ENCODE data around the gene UXS1. TPM values are rescaled to one million over a fixed set of nuclear protein-coding genes. Genes with fewer than 3 reads are reported as not detected.
"Not testable (repeated sequence)": the region's sequence is repeated elsewhere in the genome, so short reads cannot be mapped to it uniquely, and the experiment has no call there.

The UXS1 gene
- total RNA-seq, 1 experiment from 2014 or later: 31.2 TPM

- intact Hi-C loops (cut with micrococcal nuclease): no loop called here
- no peaks in the 10 kb centered on the region for H3K36me3 Mint-ChIP-seq (ENCODE audit: insufficient read depth, unreplicated experiment)
- BruUV-seq (replicated peaks): no TSS peak
- no peak overlapping the region for H3K27ac Mint-ChIP-seq (ENCODE audit: low read depth, unreplicated experiment)
- H3K27me3 Mint-ChIP-seq (ENCODE audit: insufficient read depth, unreplicated experiment): no peaks in the 10 kb centered on the region
- no peak for TF ChIP-seq CTCF (IDR thresholded peaks at IDR 0.05; ENCODE audit: unreplicated experiment)
- no peak for DNase-seq (ENCODE audit: unreplicated experiment)
- CTCF ChIA-PET: interaction anchor here (0.6 kb wide), 1 partner anchor 1162 kb away, joined by 3 read pairs; no protein-coding TSS in a partner anchor
- no peak overlapping the region for H3K4me3 Mint-ChIP-seq (ENCODE audit: unreplicated experiment)
- POLR2A ChIA-PET: interaction anchor here (0.7 kb wide), 1 partner anchor 12 kb away, joined by 3 read pairs; no protein-coding TSS in a partner anchor
- no peaks in the 10 kb centered on the region for H3K9me3 Mint-ChIP-seq (ENCODE audit: unreplicated experiment)
- H3K4me1 Mint-ChIP-seq (ENCODE audit: insufficient read depth, unreplicated experiment): no peaks in the 10 kb centered on the region
Observed at GRCh38 chr2:106208874-106209273, 14.8 kb upstream of the UXS1 start.

GRCh38 chr2:106208399-106208798 lies 14.3 kb upstream of the UXS1 start:
- POLR2A ChIA-PET: interaction anchor here (0.7 kb wide), 1 partner anchor 13 kb away, joined by 3 read pairs; no protein-coding TSS in a partner anchor
- no TSS peak for BruUV-seq (replicated peaks)
- intact Hi-C loops (cut with micrococcal nuclease): no loop called here
- no peaks in the 10 kb centered on the region for H3K27me3 Mint-ChIP-seq (ENCODE audit: insufficient read depth, unreplicated experiment)
- H3K4me1 Mint-ChIP-seq (ENCODE audit: insufficient read depth, unreplicated experiment): no peaks in the 10 kb centered on the region
- no peaks in the 10 kb centered on the region for H3K9me3 Mint-ChIP-seq (ENCODE audit: unreplicated experiment)
- TF ChIP-seq CTCF (IDR thresholded peaks at IDR 0.05; ENCODE audit: unreplicated experiment): no peak
- no peak overlapping the region for H3K4me3 Mint-ChIP-seq (ENCODE audit: unreplicated experiment)
- CTCF ChIA-PET: no interaction called here
- H3K36me3 Mint-ChIP-seq (ENCODE audit: insufficient read depth, unreplicated experiment): no peaks in the 10 kb centered on the region
- H3K27ac Mint-ChIP-seq (ENCODE audit: low read depth, unreplicated experiment): no peak overlapping the region
- DNase-seq (ENCODE audit: unreplicated experiment): no peak

- ChIA-PET CTCF (interaction anchor here (0.7 kb wide), 1 partner anchor 104 kb away, joined by 3 read pairs; no protein-coding TSS in a partner anchor), POLR2A (interaction anchor here (0.5 kb wide), 1 partner anchor 86 kb away, joined by 4 read pairs; no protein-coding TSS in a partner anchor)
- H3K4me3 Mint-ChIP-seq (ENCODE audit: unreplicated experiment): no peak overlapping the region
- no peaks in the 10 kb centered on the region for H3K4me1 Mint-ChIP-seq (ENCODE audit: insufficient read depth, unreplicated experiment)
- TF ChIP-seq CTCF (IDR thresholded peaks at IDR 0.05; ENCODE audit: unreplicated experiment): no peak
- intact Hi-C loops (cut with micrococcal nuclease): no loop called here
- BruUV-seq (replicated peaks): no TSS peak
- H3K27me3 Mint-ChIP-seq (ENCODE audit: insufficient read depth, unreplicated experiment): no peaks in the 10 kb centered on the region
- no peak for DNase-seq (ENCODE audit: unreplicated experiment)
- no peak overlapping the region for H3K27ac Mint-ChIP-seq (ENCODE audit: low read depth, unreplicated experiment)
- H3K9me3 Mint-ChIP-seq (ENCODE audit: unreplicated experiment): no peaks in the 10 kb centered on the region
- no peaks in the 10 kb centered on the region for H3K36me3 Mint-ChIP-seq (ENCODE audit: insufficient read depth, unreplicated experiment)
Observed at GRCh38 chr2:106207246-106207645, 13.1 kb upstream of the UXS1 start.

- no peak overlapping the region for H3K4me3 Mint-ChIP-seq (ENCODE audit: unreplicated experiment)
- ChIA-PET POLR2A (no interaction called here), CTCF (no interaction called here)
- intact Hi-C loops (cut with micrococcal nuclease): no loop called here
- H3K9me3 Mint-ChIP-seq (ENCODE audit: unreplicated experiment): no peaks in the 10 kb centered on the region
- H3K4me1 Mint-ChIP-seq (ENCODE audit: insufficient read depth, unreplicated experiment): no peaks in the 10 kb centered on the region
- DNase-seq (ENCODE audit: unreplicated experiment): no peak
- H3K27me3 Mint-ChIP-seq (ENCODE audit: insufficient read depth, unreplicated experiment): peaks cover 9% of the 10 kb centered on the region
- no peaks in the 10 kb centered on the region for H3K36me3 Mint-ChIP-seq (ENCODE audit: insufficient read depth, unreplicated experiment)
- no TSS peak for BruUV-seq (replicated peaks)
- H3K27ac Mint-ChIP-seq (ENCODE audit: low read depth, unreplicated experiment): no peak overlapping the region
- no peak for TF ChIP-seq CTCF (IDR thresholded peaks at IDR 0.05; ENCODE audit: unreplicated experiment)
Observed at GRCh38 chr2:106205488-106205887, 11.4 kb upstream of the UXS1 start.

GRCh38 chr2:106204551-106204950 lies 10.4 kb upstream of the UXS1 start:
- CTCF ChIA-PET: not testable (repeated sequence)
- H3K27me3 Mint-ChIP-seq (ENCODE audit: insufficient read depth, unreplicated experiment): peaks cover 12% of the 10 kb centered on the region

More at GRCh38 chr2:106204551-106204950, 10.4 kb upstream of the UXS1 start:
- H3K4me1 Mint-ChIP-seq (ENCODE audit: insufficient read depth, unreplicated experiment); H3K27ac Mint-ChIP-seq (ENCODE audit: low read depth, unreplicated experiment); DNase-seq (ENCODE audit: unreplicated experiment); H3K36me3 Mint-ChIP-seq (ENCODE audit: insufficient read depth, unreplicated experiment); BruUV-seq (replicated peaks); H3K4me3 Mint-ChIP-seq (ENCODE audit: unreplicated experiment); intact Hi-C loops (cut with micrococcal nuclease); H3K9me3 Mint-ChIP-seq (ENCODE audit: unreplicated experiment): not testable (repeated sequence)
- POLR2A ChIA-PET: interaction anchor here (1.2 to 1.5 kb wide), 2 partner anchors 9 to 12 kb away, joined by 3 to 6 read pairs; no protein-coding TSS in a partner anchor

Measured in MCF 10A (cell line).